Medulla oblongata (tissue), 1 donor: ENCODE measurements around the gene VOPP1.
A peak's percentile ranks its signal among the peaks of the same experiment; 100 is the strongest.

ENCODE experiments used
- DNase-seq: peaks from one replicate; pipeline ENCODE4 v3.0.0-alpha.2; 2015; ENCODE audit errors: extremely low spot score

VOPP1 gene

DNA sequence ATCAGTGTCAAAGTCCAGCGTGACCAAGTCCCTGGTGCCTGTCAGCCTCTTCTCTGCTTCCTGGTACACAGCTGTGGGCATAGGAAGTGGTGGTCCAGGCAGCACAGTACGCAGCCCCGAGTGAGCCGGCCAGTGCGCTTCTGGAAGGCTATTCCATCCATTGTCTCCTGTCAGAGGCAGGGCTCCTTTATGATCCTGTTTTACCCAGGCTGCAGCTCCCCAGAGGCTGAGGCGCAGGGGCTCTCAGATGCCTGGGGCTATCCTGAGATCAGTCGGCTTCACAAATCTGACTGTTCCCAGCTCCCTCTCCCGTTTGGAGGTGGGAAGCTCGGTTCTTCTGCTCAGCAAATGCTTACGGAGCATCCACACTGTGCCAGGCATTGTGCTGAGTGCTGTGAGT lies 136.8 kb downstream of the VOPP1 start:
- no peak for DNase-seq

DNA sequence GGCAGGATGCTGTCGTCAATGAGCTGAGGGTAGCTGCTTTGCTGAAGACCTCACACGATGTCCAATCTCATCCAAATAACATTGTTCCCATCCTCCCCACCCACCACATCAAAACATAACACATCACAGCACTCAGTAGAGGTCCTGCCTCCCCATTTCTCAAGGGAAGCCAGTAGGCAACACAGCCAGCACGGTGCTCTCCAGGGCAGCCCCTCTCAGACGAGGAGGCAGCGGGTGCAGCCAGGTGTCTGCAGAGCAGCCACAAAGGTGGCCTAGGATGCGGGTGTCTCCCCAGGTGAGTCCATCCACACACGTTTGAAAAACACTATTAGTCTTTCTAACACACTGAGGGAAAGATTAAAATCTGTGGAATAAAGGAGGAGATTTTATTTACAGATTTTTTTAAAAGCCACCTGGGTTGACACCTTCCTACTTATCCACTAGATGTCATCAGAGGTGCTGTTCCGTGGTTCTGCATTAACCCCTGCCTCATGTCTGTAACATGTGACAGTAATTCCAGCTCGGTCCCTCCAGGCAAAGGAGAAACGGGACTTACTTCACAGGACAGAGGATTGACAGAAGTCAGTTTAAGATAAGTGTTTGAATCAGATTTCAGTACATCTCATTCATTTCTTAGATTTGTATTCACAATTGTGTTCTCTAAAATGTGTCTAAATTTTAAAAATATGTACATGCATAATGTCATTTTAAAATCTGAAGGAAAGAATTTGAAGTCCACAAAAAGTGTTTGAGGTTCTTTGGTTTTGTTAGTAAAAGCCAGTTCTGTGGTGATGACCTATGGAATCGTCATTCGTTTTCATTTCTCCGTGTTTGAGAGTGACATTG lies 139.1 kb downstream of the VOPP1 start:
- DNase-seq, result peak; percentile 37

DNA sequence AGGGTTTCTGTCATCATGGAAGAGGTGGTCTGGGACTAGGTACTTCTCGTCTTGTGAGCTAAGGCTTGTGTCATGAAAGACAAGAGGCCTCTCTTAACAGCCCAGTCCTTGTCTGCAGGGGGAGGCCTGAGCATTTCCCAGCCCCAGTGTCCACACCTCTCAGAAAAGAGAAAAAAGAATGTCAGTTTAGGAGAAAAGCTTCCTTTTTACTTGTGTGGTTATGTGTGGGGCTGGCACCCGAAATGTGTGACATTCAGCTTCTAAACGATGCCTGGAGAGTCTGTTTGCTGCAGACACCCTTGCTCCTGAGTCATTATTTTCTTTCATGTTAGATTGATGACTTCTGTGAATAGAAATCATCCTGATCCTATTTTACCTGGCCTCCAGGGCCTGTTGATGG lies 139.8 kb downstream of the VOPP1 start:
- no peak for DNase-seq

DNA sequence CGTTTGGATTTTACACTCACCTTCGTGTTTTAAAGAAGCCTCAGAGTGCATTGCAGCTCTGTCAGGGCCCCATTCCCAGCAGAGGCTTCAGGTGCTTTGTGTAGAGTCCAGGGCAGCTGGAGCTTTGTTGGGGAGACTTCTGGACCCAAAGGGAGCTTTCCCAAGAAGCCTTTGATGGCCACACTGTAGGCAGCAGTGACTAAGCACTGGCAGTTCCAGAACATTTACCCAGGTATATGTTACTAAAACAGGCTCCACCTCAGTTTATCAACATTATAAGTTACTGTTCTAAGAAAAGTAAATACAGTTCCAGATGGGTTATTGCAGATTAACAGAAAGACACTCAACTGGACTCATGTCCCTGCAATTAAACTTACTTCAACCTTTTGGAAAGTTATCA lies 140.4 kb downstream of the VOPP1 start:
- DNase-seq, result no peak

DNA sequence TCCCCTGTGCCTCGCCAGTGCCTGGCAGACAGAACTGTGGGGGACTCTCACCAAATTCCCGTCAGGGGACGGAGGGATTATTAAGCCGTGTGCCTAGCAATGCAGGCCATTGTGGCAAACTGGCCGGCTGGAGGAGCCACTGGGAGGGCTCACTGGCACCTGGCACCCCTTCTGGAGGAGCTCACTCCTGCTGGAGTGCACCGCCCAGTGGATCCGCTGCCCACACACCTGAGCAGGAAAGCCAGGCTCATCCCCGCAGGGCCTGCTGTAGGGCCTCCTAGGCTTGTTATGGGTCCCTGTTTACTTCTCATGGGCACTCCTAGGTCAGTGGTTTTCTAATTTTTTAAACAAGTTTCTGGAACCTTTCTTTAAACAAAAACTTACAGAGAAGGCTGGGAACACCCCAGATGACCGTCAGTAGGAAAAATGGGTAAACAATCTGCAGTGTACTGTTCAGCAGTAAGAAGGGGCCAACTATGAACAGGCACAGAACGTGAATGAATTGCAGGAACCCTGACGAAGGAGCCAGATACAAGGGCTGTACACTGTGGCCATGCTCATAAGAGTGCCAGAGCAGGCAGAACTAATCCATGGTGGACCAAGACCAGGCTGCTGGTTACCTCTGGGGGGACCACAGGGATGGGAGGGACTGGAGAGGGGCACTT lies 142.3 kb downstream of the VOPP1 start:
- DNase-seq, result no peak

DNA sequence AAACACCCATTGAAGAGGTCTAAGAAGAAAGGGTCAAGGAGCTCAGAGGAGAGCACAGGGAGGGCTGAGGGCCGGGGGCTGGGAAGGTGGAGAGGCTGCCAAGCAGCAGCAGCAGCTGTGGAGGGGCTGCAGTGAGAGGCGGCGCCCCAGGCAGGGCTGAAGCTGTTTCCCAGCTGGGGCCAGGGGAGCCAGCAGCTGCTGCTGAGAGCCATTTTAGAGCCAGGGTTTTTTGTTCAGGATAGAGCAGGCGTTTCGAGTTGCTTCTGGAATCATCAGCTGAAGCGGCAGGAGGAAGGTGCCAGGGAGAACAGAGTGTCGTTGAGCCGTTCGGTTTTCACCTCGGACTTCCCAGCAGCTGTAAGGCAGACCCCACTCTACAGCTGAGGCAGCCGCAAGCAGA lies 144.5 kb downstream of the VOPP1 start:
- no peak for DNase-seq

DNA sequence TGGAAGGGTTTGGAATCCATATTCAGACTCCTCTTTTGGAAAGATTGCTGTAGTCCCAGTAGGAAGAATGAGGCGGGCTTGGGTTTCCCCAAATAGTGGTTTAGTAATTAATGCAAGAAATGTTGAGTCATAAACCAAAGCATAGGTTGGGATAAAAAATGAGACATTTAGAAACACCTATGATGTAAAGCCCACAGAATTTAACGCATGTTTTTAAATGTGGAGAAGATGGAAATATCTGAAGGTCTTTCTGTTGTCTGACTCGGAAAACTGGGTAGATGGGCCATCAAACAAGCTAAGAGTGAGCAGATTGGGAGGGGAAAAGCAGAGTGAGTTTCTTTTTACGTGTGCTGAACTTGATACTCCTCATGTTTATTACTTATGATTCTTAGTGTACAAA lies 145.0 kb downstream of the VOPP1 start:
- no peak for DNase-seq

DNA sequence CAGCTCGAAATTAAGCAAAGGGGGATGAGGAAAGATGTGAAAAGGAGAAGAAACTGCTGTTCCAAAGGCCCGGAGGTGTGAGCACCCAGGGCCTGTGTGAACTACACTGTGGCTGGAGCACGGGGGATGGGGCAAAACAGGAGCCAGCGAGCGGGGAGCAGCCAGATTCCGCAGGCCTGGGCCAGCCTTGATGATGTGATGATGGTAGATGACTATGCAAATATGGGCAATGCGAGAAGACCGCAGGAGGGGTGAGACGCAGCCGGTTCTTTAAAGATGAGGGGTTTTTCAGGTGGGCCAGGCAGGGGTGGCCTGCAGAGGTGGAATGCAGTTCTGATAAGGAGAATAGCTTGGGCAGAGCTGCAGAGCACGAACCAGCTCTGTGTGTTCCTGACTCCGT lies 145.6 kb downstream of the VOPP1 start:
- DNase-seq, result no peak

DNA sequence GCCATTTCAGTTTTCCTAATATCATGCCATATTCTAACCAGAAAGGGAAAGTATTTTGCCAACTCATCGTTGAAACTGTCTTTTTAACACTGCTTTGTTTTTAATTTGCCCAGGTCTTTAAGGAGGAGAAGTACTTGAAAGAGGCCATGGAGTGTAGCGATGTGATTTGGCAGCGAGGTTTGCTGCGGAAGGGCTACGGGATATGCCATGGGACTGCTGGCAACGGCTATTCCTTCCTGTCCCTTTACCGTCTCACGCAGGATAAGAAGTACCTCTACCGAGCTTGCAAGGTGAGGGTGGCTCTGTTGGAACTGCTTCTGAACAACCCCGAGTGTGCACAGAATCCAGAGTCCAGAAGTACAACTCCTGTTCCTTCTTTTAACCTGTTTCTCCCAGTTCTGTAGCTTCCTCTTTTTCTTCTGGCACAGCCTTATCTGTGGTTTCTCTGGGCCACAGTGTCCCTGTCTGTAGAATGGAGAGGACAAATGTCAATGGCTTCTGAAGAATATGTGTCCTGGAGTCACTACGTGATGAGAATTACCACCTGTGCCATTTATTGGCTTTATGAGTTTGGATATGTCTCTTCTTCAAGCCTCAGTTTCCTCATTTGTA lies 147.1 kb downstream of the VOPP1 start:
- no peak for DNase-seq

DNA sequence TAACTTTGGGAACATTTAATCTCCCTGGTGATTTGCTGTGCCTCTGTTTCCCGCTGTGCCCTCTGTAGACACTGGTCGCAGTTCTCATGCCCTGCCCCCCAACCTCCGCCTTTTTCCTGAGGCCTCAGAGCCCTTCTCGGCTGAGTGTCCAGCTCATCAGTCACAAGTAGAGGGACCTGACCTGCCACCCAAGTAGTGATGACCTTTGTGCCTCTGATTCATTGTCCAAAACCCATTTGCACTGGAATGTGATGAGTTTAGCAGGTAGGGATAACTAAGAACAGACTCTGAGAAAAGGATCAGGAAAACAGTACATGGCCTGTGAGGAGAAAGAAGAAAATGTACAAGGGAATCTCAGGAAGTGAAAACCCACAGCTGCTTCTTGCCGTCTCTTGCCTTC lies 148.4 kb downstream of the VOPP1 start:
- no peak for DNase-seq

DNA sequence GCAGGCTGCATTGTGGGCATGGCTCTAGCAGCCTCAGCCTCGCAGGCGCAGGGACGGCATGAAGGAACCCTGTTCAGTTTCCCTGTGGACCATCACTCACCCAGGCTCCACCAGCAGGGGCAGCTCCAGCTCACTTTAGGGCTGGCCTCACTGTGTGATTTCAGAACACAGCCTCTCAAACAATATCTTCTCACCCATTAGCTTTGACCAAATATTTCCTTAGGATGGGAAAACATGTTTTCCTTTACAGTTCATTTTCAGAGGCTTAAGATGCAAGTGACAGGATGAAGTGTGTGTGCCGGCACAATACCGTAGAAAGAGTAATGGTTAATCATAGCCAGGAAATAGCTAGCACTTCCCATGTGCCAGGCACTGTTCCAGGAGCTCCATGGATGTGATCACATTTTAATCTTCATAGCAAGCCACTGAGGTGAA lies 149.0 kb downstream of the VOPP1 start:
- DNase-seq, result no peak
